A549 (cell line): Measurements from ENCODE around the gene DDI2. TPM values are rescaled to one million over a fixed set of nuclear protein-coding genes. Genes with fewer than 3 reads are reported as not detected.

Source experiments
- ATAC-seq, 2 experiments: fragments of 200-7000 bp in 1 of 2; fragments of >200 bp in 1 of 2; cut with Nextera tagmentation in 1 of 2; cut with Tn5 transposase in 1 of 2; 3 replicates each; pipeline versions ENCODE4 v1.8.0 to v1.9.1; 2018 to 2020; ENCODE audit warnings: mild to moderate bottlenecking in 1 of 2, moderate library complexity in 1 of 2
- CTCF ChIA-PET: fragments of 300-600 bp; sonication (Branson Sonifier 250); formaldehyde crosslinking; extraction: SDS; loops from one replicate; lab custom pipeline; 2021; ENCODE audit warnings: antibody characterized with exemption, inconsistent platforms; lab: Yijun Ruan, JAX
- POLR2A ChIA-PET: fragments of 350-600 bp; formaldehyde crosslinking; extraction: SDS; loops from one replicate; lab custom pipeline; 2021; ENCODE audit warnings: antibody characterized with exemption, inconsistent platforms; lab: Yijun Ruan, JAX
- DNase-seq, 2 experiments: peaks; one replicate each; pipeline versions ENCODE4 v3.0.0 to v3.0.0-alpha.2; 2011 to 2016; ENCODE audit warnings: low read depth in 1 of 2, low spot score in 1 of 2
- FAIRE-seq: peaks from 2 replicates; lab custom pipeline; 2011; peaks lifted over from hg19 to GRCh38; lab: Jason Lieb, UNC
- H3K27ac ChIP-seq, 2 experiments: fragments of >200 bp; sonication (Bioruptor Twin); formaldehyde crosslinking; 3 replicates each; pipeline ENCODE4 v1.5.1; 2016 to 2017
- H3K4me1 ChIP-seq: fragments of >200 bp; sonication (Bioruptor Twin); formaldehyde crosslinking; 3 replicates; pipeline ENCODE4 v1.6.1; 2016
- H3K4me2 ChIP-seq: fragments of >200 bp; sonication (Bioruptor Twin); formaldehyde crosslinking; 3 replicates; pipeline ENCODE4 v1.6.1; 2016
- H3K4me3 ChIP-seq: fragments of >200 bp; sonication (Bioruptor Twin); formaldehyde crosslinking; 3 replicates; pipeline ENCODE4 v1.5.1; 2016
- H3K9me3 ChIP-seq: fragments of >200 bp; sonication (Bioruptor Twin); formaldehyde crosslinking; 3 replicates; pipeline ENCODE4 v1.6.1; 2016
- BCL3 ChIP-seq: fragments of >200 bp; sonication (Bioruptor Twin); formaldehyde crosslinking; IDR thresholded peaks from 3 replicates; pipeline ENCODE4 v1.6.1; 2016
- CBX8 ChIP-seq: fragments of 200-600 bp; sonication (generic); IDR thresholded peaks from 2 replicates; pipeline ENCODE4 v1.6.1; 2016
- CTCF ChIP-seq: fragments of >200 bp; sonication (Bioruptor Twin); formaldehyde crosslinking; IDR thresholded peaks from 3 replicates; pipeline ENCODE4 v1.5.1; 2016
- E2F6 ChIP-seq: IDR thresholded peaks from 2 replicates; pipeline ENCODE4 v1.6.1; 2012; ENCODE audit warnings: low read depth, borderline replicate concordance
- EHF ChIP-seq: fragments of 250-450 bp; sonication (Bioruptor Pico); IDR thresholded peaks from 2 replicates; pipeline ENCODE4 v1.5.0; 2020; ENCODE audit warnings: mild to moderate bottlenecking
- EHMT2 ChIP-seq: fragments of 200-600 bp; sonication (generic); IDR thresholded peaks from 2 replicates; pipeline ENCODE4 v1.6.1; 2016; ENCODE audit warnings: antibody characterized with exemption, low read depth, mild to moderate bottlenecking, moderate library complexity
- FOSB ChIP-seq: fragments of 250-450 bp; sonication (Bioruptor Pico); IDR thresholded peaks from 2 replicates; pipeline ENCODE4 v1.5.0; 2020; ENCODE audit warnings: mild to moderate bottlenecking, moderate library complexity
- FOSL2 ChIP-seq, 2 experiments: fragments of 450-650 bp in 1 of 2; fragments of >200 bp in 1 of 2; sonication (Bioruptor Twin) in 1 of 2; formaldehyde crosslinking; IDR thresholded peaks; 2 replicates each; pipeline versions ENCODE4 v1.5.0 to v1.6.1; 2016 to 2020; ENCODE audit warnings: mild to moderate bottlenecking in 1 of 2, moderate library complexity in 1 of 2
- FOXS1 ChIP-seq: fragments of 250-450 bp; sonication (Bioruptor Pico); IDR thresholded peaks from 2 replicates; pipeline ENCODE4 v1.5.0; 2020; ENCODE audit warnings: mild to moderate bottlenecking, moderate library complexity
- GATA3 ChIP-seq: IDR thresholded peaks from 2 replicates; pipeline ENCODE4 v1.6.1; 2012; ENCODE audit warnings: borderline replicate concordance
- HOXB5 ChIP-seq: fragments of 250-450 bp; sonication (Bioruptor Pico); IDR thresholded peaks from 2 replicates; pipeline ENCODE4 v1.5.0; 2020; ENCODE audit warnings: mild to moderate bottlenecking, moderate library complexity
- MAFK ChIP-seq: fragments of 450-650 bp; IDR thresholded peaks from 2 replicates; pipeline ENCODE4 v1.6.1; 2014; ENCODE audit not compliant: partially characterized antibody
- MAZ ChIP-seq: fragments of 150-350 bp; IDR thresholded peaks from 2 replicates; pipeline ENCODE4 v1.6.1; 2014; ENCODE audit warnings: antibody characterized with exemption, low read depth, low read length, borderline replicate concordance
- MYC ChIP-seq: IDR thresholded peaks from 2 replicates; pipeline ENCODE4 v1.6.1; 2012; ENCODE audit warnings: mild to moderate bottlenecking, inconsistent platforms, low read length, improper control_type of control experiment, borderline replicate concordance
- NFE2L2 ChIP-seq: fragments of 150-350 bp; conservative IDR thresholded peaks from 2 replicates; pipeline ENCODE4 v1.6.1; 2014; ENCODE audit warnings: low read length
- PBX3 ChIP-seq: IDR thresholded peaks from 2 replicates; pipeline ENCODE4 v1.6.1; 2012
- POLR2AphosphoS2 ChIP-seq: conservative IDR thresholded peaks from 2 replicates; pipeline ENCODE4 v1.6.1; 2012; ENCODE audit warnings: low read length, improper control_type of control experiment, inconsistent platforms
- RAD21 ChIP-seq, 2 experiments: fragments of >200 bp in 1 of 2; sonication (Bioruptor Twin) in 1 of 2; formaldehyde crosslinking in 1 of 2; IDR thresholded peaks in 1 of 2; conservative IDR thresholded peaks in 1 of 2; 2 replicates in 1 of 2; 3 replicates in 1 of 2; pipeline ENCODE4 v1.6.1; 2012 to 2018; ENCODE audit warnings: inconsistent platforms in 1 of 2
- RCOR1 ChIP-seq: fragments of 150-350 bp; IDR thresholded peaks from 2 replicates; pipeline ENCODE4 v1.6.1; 2014; ENCODE audit warnings: antibody characterized with exemption, low read length, low read depth
- REST ChIP-seq: fragments of 200-600 bp; sonication (generic); IDR thresholded peaks from 2 replicates; pipeline ENCODE4 v1.6.1; 2016; ENCODE audit warnings: antibody characterized with exemption, mild to moderate bottlenecking, moderate library complexity
- RNF2 ChIP-seq: fragments of 200-600 bp; sonication (generic); IDR thresholded peaks from 2 replicates; pipeline ENCODE4 v1.6.1; 2016; ENCODE audit warnings: low read depth, mild to moderate bottlenecking, antibody characterized with exemption, moderate library complexity, borderline replicate concordance
- TFCP2L1 ChIP-seq: fragments of 250-450 bp; sonication (Bioruptor Pico); IDR thresholded peaks from 2 replicates; pipeline ENCODE4 v1.5.0; 2021; ENCODE audit warnings: mild to moderate bottlenecking
- TP53 ChIP-seq: fragments of 250-450 bp; sonication (Bioruptor Pico); IDR thresholded peaks from 2 replicates; pipeline ENCODE4 v1.5.0; 2021; ENCODE audit warnings: mild to moderate bottlenecking, moderate library complexity
- USF2 ChIP-seq: fragments of 450-650 bp; IDR thresholded peaks from 2 replicates; pipeline ENCODE4 v1.6.1; 2014; ENCODE audit warnings: antibody characterized with exemption
- ZC3H11A ChIP-seq: fragments of 450-650 bp; IDR thresholded peaks from 2 replicates; pipeline ENCODE4 v1.6.1; 2014; ENCODE audit warnings: antibody characterized with exemption, mild to moderate bottlenecking
- WGBS: methylation state at CpG from one replicate; pipeline ENCODE4 v1.1.6; 2017; ENCODE audit errors: missing lambda C conversion rate; 5-methylcytosine and 5-hydroxymethylcytosine counted together
- polyA plus RNA-seq, 4 experiments: library from polyadenylated mRNA; depleted of rRNA in 3 of 4; stranded (reverse); fragments of >200 nt; fragmentation: RNase III in 1 of 4; extraction: RNeasy Plus Mini Kit Qiagen cat#74134 plus additional on column Dnase treatment in 1 of 4; gene quantifications; 2 replicates in 3 of 4; 3 replicates in 1 of 4; pipeline ENCODE4 v1.2.3, GENCODE V29; 2011 to 2017

Gene DDI2
- polyA plus RNA-seq, 2 of the 4 experiments (the other 2 are of a cell fraction): 6.3 to 8.6 TPM

GRCh38 chr1:15609631-15610030 is 7.6 kb upstream of the DDI2 start:
- WGBS: 85% methylated on average over 7 of the region's 7 CpGs
- POLR2A ChIA-PET: no interaction called here
- FAIRE-seq: no peak

GRCh38 chr1:15610167-15610566 is 7.1 kb upstream of the DDI2 start:
- no peaks in the 10 kb centered on the region for H3K4me1 ChIP-seq
- FAIRE-seq (no peak), ATAC-seq (no peak), DNase-seq (no peak)
- 31% methylated on average over 4 of the region's 4 CpGs for WGBS
- POLR2A ChIA-PET: no interaction called here
- CTCF ChIA-PET: interaction anchor here (0.6 kb wide), 1 partner anchor 130 kb away, joined by 3 read pairs; no protein-coding TSS in a partner anchor
- TF ChIP-seq TP53 (CRISPR knock-in tag): no peak
- no peak for TF ChIP-seq USF2
- TF ChIP-seq BCL3: no peak
- TF ChIP-seq CTCF: no peak
- no peak for TF ChIP-seq MAZ
- no peak for TF ChIP-seq TFCP2L1
- no peak for TF ChIP-seq GATA3
- TF ChIP-seq RNF2: no peak
- TF ChIP-seq EHF (CRISPR knock-in tag): no peak
- TF ChIP-seq FOXS1: no peak
- no peak for TF ChIP-seq RCOR1
- TF ChIP-seq MAFK: no peak
- TF ChIP-seq FOSL2 (IDR thresholded peaks at IDR 0.05): no peak
- TF ChIP-seq FOSL2 (CRISPR knock-in tag; IDR thresholded peaks at IDR 0.05): no peak
- H3K4me2 ChIP-seq: no peak overlapping the region
- no peak overlapping the region for H3K4me3 ChIP-seq
- H3K9me3 ChIP-seq: no peaks in the 10 kb centered on the region
- no peak overlapping the region for H3K27ac ChIP-seq

More at GRCh38 chr1:15609631-15610030, 7.6 kb upstream of the DDI2 start:
- no peak for TF ChIP-seq RNF2
- TF ChIP-seq FOSB: no peak
- TF ChIP-seq POLR2AphosphoS2: no peak
- TF ChIP-seq PBX3: no peak
- TF ChIP-seq RAD21 (conservative IDR thresholded peaks at IDR 0.05 in 1 of 2, IDR thresholded peaks at IDR 0.05 in 1 of 2): no peak
- no peak for TF ChIP-seq FOSL2 (IDR thresholded peaks at IDR 0.05)
- no peak for TF ChIP-seq FOSL2 (CRISPR knock-in tag; IDR thresholded peaks at IDR 0.05)
- no peak for TF ChIP-seq HOXB5 (CRISPR knock-in tag)
- TF ChIP-seq TP53 (CRISPR knock-in tag): no peak
- no peak for TF ChIP-seq NFE2L2
- TF ChIP-seq E2F6: no peak
- no peak for TF ChIP-seq MYC
- no peak for TF ChIP-seq CBX8
- no peak for TF ChIP-seq REST
- TF ChIP-seq ZC3H11A: no peak
- TF ChIP-seq EHMT2: no peak
- no peak for TF ChIP-seq MAFK
- H3K4me3 ChIP-seq: no peak overlapping the region
- H3K4me1 ChIP-seq: no peaks in the 10 kb centered on the region
- ATAC-seq: no peak
- CTCF ChIA-PET: no interaction called here
- H3K4me2 ChIP-seq: no peak overlapping the region
- H3K9me3 ChIP-seq: no peaks in the 10 kb centered on the region
- no peak overlapping the region for H3K27ac ChIP-seq
- DNase-seq: no peak
